ENCODE data around the gene ZC3H12C. TPM values are rescaled to one million over a fixed set of nuclear protein-coding genes. Genes with fewer than 3 reads are reported as not detected.

The ZC3H12C gene
- total RNA-seq, 2 donors from 2014 or later, result 9.2 to 18.8 TPM

DNA sequence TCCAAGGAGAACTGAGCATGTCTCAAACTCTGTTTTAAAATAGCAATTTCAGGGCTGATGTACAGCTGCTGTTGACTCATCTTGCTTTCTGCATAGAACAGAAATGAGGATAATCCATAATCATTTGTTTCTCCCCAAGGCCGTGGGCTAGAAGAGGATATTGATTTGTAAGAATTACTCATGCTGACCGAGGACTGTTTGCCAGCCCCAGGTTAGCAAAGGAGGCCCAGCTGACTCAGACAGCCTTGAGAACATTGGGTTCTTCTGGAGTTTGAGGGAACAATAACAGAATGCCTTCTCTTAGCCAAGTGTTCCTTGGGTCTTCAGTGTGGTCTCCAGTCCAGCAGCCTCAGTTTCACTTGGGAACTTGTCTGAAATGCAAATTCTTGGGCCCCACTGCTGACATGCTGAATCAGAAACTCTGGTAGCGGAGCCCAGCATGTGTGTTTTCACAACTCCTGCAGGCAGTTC is 92.0 kb downstream of the ZC3H12C start:
- intact Hi-C loops (cut with DNase I), result no loop called here
- Histone ChIP-seq H3K27ac (no peak overlapping the region), H3K36me3 (no peaks in the 10 kb centered on the region), H3K9ac (ENCODE audit: low read depth in 2 of 2, low read length in 2 of 2) (no peak overlapping the region), H3K9me3 (no peaks in the 10 kb centered on the region), H3K27me3 (no peaks in the 10 kb centered on the region), H3K4me3 (no peak overlapping the region), H3K4me1 (no peaks in the 10 kb centered on the region)
- TF ChIP-seq, protein P1, sequence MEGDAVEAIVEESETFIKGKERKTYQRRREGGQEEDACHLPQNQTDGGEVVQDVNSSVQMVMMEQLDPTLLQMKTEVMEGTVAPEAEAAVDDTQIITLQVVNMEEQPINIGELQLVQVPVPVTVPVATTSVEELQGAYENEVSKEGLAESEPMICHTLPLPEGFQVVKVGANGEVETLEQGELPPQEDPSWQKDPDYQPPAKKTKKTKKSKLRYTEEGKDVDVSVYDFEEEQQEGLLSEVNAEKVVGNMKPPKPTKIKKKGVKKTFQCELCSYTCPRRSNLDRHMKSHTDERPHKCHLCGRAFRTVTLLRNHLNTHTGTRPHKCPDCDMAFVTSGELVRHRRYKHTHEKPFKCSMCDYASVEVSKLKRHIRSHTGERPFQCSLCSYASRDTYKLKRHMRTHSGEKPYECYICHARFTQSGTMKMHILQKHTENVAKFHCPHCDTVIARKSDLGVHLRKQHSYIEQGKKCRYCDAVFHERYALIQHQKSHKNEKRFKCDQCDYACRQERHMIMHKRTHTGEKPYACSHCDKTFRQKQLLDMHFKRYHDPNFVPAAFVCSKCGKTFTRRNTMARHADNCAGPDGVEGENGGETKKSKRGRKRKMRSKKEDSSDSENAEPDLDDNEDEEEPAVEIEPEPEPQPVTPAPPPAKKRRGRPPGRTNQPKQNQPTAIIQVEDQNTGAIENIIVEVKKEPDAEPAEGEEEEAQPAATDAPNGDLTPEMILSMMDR (IDR thresholded peaks at IDR 0.05), result no peak
- no peak for DNase-seq

DNA sequence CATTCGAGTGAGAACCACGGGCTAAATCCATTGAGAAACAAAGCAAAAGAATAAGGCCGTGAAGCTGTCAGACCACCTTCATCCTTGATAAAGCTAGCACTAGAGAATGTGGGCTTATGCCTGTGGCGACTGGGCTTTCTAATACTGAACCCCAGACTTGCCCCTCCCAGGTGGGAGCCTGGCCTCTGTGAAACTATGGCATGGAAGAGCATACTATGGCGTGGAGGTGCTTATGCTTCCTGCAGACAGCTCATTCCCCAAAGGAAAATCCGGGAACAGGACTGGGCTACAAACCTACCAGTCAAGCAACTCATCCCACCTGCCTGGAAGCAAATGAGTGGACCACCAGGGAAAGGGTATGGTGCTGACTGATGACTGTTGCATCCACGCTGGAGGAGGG is 92.4 kb downstream of the ZC3H12C start:
- Histone ChIP-seq H3K9ac (ENCODE audit: low read depth in 2 of 2, low read length in 2 of 2) (no peak overlapping the region), H3K9me3 (no peaks in the 10 kb centered on the region), H3K4me3 (no peak overlapping the region), H3K4me1 (no peaks in the 10 kb centered on the region), H3K27me3 (no peaks in the 10 kb centered on the region), H3K36me3 (no peaks in the 10 kb centered on the region), H3K27ac (no peak overlapping the region)
- TF ChIP-seq, protein P1 (IDR thresholded peaks at IDR 0.05), result no peak
- intact Hi-C loops (cut with DNase I), result no loop called here
- DNase-seq, result no peak

DNA sequence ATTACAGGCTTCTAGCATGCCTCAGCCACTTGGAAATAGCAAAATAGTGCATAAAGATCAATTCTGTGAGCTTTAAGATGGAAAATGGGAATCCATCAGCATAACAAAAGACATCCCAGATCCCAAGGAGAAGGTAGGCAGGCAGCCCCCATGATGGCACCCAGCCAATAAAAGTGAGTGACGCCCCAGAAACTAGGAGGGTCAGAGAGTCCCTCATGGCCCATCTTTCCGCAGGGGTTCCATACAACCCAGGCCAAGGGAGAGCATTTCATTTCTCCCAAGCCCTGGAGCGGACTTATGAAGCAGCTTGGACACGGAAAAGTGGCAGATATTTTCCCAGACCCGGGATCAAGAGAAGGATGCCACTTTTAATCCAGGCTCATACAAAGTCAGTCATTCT is 93.3 kb downstream of the ZC3H12C start:
- DNase-seq, result no peak
- TF ChIP-seq, protein P1 (IDR thresholded peaks at IDR 0.05), result no peak
- H3K36me3 ChIP-seq, result no peaks in the 10 kb centered on the region
- intact Hi-C loops (cut with DNase I), result no loop called here
- H3K9me3 ChIP-seq, result no peaks in the 10 kb centered on the region
- H3K4me3 ChIP-seq, result no peak overlapping the region
- H3K27ac ChIP-seq, result no peak overlapping the region
- no peak overlapping the region for H3K9ac ChIP-seq (ENCODE audit: low read depth in 2 of 2, low read length in 2 of 2)
- H3K4me1 ChIP-seq, result no peaks in the 10 kb centered on the region
- no peaks in the 10 kb centered on the region for H3K27me3 ChIP-seq

DNA sequence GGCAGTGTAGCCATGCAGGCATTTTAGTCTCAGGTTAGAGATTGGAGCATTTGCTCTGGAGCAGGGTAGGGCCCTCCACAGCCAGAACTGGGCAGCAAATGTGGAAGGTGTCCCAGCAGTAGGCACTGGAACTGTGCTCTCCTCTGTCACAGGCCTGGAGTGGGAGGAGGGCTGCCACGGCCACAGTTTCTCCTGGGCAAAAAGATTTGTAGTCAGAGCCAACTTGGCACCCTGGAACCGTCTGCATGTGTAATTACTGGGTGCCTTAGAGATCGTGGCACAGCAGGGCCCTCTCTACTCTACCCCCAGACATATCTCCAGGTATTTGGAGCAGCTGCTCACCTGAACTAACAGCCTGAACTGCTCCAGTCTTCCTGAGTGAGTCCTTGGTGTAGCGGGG is 93.7 kb downstream of the ZC3H12C start:
- intact Hi-C loops (cut with DNase I), result no loop called here
- Histone ChIP-seq H3K27ac (no peak overlapping the region), H3K4me1 (no peaks in the 10 kb centered on the region)

DNA sequence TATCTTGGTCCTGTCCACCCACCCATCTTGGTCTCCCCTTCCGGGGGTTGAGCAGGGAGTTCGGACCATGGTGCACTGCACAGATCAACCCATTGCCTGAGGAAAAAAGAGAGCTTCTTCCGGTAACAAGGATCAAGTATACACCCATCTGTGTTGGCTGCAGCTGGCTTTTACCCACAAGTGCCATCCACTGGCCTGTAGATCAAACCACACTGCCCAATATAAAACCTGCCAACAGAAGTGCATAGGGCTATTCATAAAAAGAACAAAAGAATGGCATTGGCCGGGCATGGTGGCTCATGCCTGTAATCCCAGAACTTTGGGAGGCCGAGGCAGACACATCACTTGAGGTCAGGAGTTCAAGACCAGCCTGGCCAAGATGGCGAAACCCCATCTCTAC is 94.5 kb downstream of the ZC3H12C start:
- TF ChIP-seq, protein P1 (IDR thresholded peaks at IDR 0.05), result no peak
- no peaks in the 10 kb centered on the region for H3K27me3 ChIP-seq
- H3K4me1 ChIP-seq, result no peaks in the 10 kb centered on the region
- DNase-seq, result no peak
- no peak overlapping the region for H3K4me3 ChIP-seq
- intact Hi-C loops (cut with DNase I), result no loop called here
- H3K9ac ChIP-seq (ENCODE audit: low read depth in 2 of 2, low read length in 2 of 2), result no peak overlapping the region
- no peaks in the 10 kb centered on the region for H3K36me3 ChIP-seq
- H3K9me3 ChIP-seq, result no peaks in the 10 kb centered on the region
- H3K27ac ChIP-seq, result no peak overlapping the region

More for the DNA sequence above, 93.7 kb downstream of the ZC3H12C start:
- H3K27me3 ChIP-seq, result no peaks in the 10 kb centered on the region
- TF ChIP-seq, protein P1 (IDR thresholded peaks at IDR 0.05), result no peak
- no peaks in the 10 kb centered on the region for H3K9me3 ChIP-seq
- DNase-seq, result no peak
- no peak overlapping the region for H3K9ac ChIP-seq (ENCODE audit: low read depth in 2 of 2, low read length in 2 of 2)
- H3K36me3 ChIP-seq, result no peaks in the 10 kb centered on the region
- no peak overlapping the region for H3K4me3 ChIP-seq
